ENCODE results near the gene PUSL1. TPM values are rescaled to one million over a fixed set of nuclear protein-coding genes. Genes with fewer than 3 reads are reported as not detected.

The PUSL1 gene
- total RNA-seq, 1 experiment from 2014 or later: 132 TPM

DNA sequence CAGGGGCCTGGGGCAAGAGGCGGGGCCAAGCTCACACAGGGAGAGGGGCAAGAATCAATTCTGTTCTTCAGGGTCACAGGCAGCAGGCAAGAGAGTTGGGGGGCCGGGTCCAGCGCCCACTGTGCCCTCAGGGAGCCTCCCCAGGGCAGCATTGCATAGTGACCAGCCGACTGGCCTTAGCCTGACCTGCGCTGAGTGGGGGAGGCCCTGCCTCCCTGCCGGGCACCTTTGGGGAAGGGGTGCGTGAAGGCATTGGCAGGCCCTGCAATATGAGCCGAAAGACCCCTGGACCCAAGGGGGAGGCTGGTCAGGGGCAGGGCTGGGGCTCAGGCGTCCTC, 16.0 kb upstream of the PUSL1 start:
- no peak for DNase-seq
- no peak overlapping the region for H3K4me3 ChIP-seq (ENCODE audit: low read length)
- no TSS peak for BruUV-seq (replicated peaks)
- ChIA-PET CTCF (interaction anchor here (0.6 to 2.0 kb wide), 12 partner anchors 8 to 309 kb away, joined by 3 to 26 read pairs (median 4); partner anchors contain the start of gene RNF223), POLR2A (ENCODE audit: unreplicated experiment) (no interaction called here)
- H3K27ac ChIP-seq (ENCODE audit: low read length): no peak overlapping the region
- no peaks in the 10 kb centered on the region for H4K20me1 ChIP-seq (ENCODE audit: low read length)
- peaks cover 12% of the 10 kb centered on the region for H3K4me1 ChIP-seq (ENCODE audit: insufficient read depth, low read length)
- intact Hi-C loops (cut with micrococcal nuclease): loop anchor here (2.0 to 5.0 kb wide), 2 partner anchors 55 to 170 kb away; no protein-coding TSS in a partner anchor
- no peak overlapping the region for H3K9ac ChIP-seq (ENCODE audit: low read length)
- no peaks in the 10 kb centered on the region for H3F3A ChIP-seq (ENCODE audit: low read length, unreplicated experiment)
- H3K36me3 ChIP-seq (ENCODE audit: low read depth, low read length): no peaks in the 10 kb centered on the region
- H3K27me3 ChIP-seq (ENCODE audit: low read length): no peaks in the 10 kb centered on the region
- no peak for TF ChIP-seq EZH2phosphoT487 (IDR thresholded peaks at IDR 0.05; ENCODE audit: borderline replicate concordance, low read length)
- TF ChIP-seq EZH2 (IDR thresholded peaks at IDR 0.05; ENCODE audit: low read length, unreplicated experiment): no peak
- TF ChIP-seq, protein P1, sequence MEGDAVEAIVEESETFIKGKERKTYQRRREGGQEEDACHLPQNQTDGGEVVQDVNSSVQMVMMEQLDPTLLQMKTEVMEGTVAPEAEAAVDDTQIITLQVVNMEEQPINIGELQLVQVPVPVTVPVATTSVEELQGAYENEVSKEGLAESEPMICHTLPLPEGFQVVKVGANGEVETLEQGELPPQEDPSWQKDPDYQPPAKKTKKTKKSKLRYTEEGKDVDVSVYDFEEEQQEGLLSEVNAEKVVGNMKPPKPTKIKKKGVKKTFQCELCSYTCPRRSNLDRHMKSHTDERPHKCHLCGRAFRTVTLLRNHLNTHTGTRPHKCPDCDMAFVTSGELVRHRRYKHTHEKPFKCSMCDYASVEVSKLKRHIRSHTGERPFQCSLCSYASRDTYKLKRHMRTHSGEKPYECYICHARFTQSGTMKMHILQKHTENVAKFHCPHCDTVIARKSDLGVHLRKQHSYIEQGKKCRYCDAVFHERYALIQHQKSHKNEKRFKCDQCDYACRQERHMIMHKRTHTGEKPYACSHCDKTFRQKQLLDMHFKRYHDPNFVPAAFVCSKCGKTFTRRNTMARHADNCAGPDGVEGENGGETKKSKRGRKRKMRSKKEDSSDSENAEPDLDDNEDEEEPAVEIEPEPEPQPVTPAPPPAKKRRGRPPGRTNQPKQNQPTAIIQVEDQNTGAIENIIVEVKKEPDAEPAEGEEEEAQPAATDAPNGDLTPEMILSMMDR (conservative IDR thresholded peaks at IDR 0.05; ENCODE audit: low read depth, low read length): no peak
- H2AFZ ChIP-seq (ENCODE audit: low read length): no peak overlapping the region
- no peak for ATAC-seq
- H3K9me2 ChIP-seq (replicated peaks; ENCODE audit: low read length): no peaks in the 10 kb centered on the region
- no peaks in the 10 kb centered on the region for H3K79me2 ChIP-seq (ENCODE audit: low read length)
- no peak overlapping the region for H3K4me2 ChIP-seq (ENCODE audit: low read length)
- no peaks in the 10 kb centered on the region for H3K9me3 ChIP-seq (ENCODE audit: low read length)

DNA sequence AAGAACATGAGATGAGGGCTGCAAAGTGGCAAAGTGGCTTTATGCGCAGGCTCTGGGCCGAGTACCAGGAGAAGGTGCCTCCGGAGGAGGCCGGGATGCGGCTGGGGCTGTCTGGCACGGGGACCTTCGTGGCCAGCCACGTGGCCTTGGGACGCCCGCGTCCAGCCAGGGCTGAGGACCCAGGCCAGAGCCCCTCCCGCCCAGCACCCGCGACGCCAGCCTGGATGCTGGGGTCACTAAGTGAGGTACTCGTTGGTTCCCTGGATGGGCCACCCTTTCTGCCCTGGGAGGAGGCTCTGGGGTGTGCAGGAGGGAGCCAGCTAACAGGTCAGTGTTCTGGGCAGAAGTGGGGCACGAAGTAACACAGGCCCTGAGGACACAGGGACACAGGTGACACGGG, 15.5 kb upstream of the PUSL1 start:
- Histone ChIP-seq H3K4me2 (ENCODE audit: low read length) (no peak overlapping the region), H2AFZ (ENCODE audit: low read length) (no peak overlapping the region), H3K36me3 (ENCODE audit: low read depth, low read length) (no peaks in the 10 kb centered on the region), H3K4me3 (ENCODE audit: low read length) (no peak overlapping the region), H3K27ac (ENCODE audit: low read length) (no peak overlapping the region), H3K27me3 (ENCODE audit: low read length) (no peaks in the 10 kb centered on the region), H3K79me2 (ENCODE audit: low read length) (no peaks in the 10 kb centered on the region), H3K9me3 (ENCODE audit: low read length) (no peaks in the 10 kb centered on the region), H3K9me2 (replicated peaks; ENCODE audit: low read length) (no peaks in the 10 kb centered on the region), H3K4me1 (ENCODE audit: insufficient read depth, low read length) (peaks cover 12% of the 10 kb centered on the region), H3F3A (ENCODE audit: low read length, unreplicated experiment) (no peaks in the 10 kb centered on the region), H4K20me1 (ENCODE audit: low read length) (no peaks in the 10 kb centered on the region), H3K9ac (ENCODE audit: low read length) (no peak overlapping the region)
- ChIA-PET POLR2A (ENCODE audit: unreplicated experiment) (no interaction called here), CTCF (interaction anchor here (0.6 to 1.9 kb wide), 2 partner anchors 17 to 34 kb away, joined by 3 to 5 read pairs; no protein-coding TSS in a partner anchor)
- ATAC-seq: no peak
- no TSS peak for BruUV-seq (replicated peaks)
- no peak for DNase-seq
- no peak for TF ChIP-seq EZH2 (IDR thresholded peaks at IDR 0.05; ENCODE audit: low read length, unreplicated experiment)
- TF ChIP-seq, protein P1 (conservative IDR thresholded peaks at IDR 0.05; ENCODE audit: low read depth, low read length): no peak
- no peak for TF ChIP-seq EZH2phosphoT487 (IDR thresholded peaks at IDR 0.05; ENCODE audit: borderline replicate concordance, low read length)
- intact Hi-C loops (cut with micrococcal nuclease): loop anchor here (2.0 to 5.0 kb wide), 2 partner anchors 56 to 170 kb away; no protein-coding TSS in a partner anchor

Data from PC-3 (cell line).